ENCODE results near the gene PITRM1. TPM values are rescaled to one million over a fixed set of nuclear protein-coding genes. Genes with fewer than 3 reads are reported as not detected.

The PITRM1 gene
- polyA plus RNA-seq, 1 donor: 57.9 TPM

GRCh38 chr10:3167611-3168330 lies 4.8 kb downstream of the PITRM1 start:
- no peak for DNase-seq
- H3K4me1 ChIP-seq (ENCODE audit: control insufficient read depth, insufficient read depth, low read length): no peaks in the 10 kb centered on the region
- no CpG with 5 or more reads among the region's 21 CpGs for WGBS (ENCODE audit: insufficient coverage, low lambda C conversion rate)
- H3K27ac ChIP-seq (ENCODE audit: low read length): no peak overlapping the region
- H3K27me3 ChIP-seq (ENCODE audit: control insufficient read depth, insufficient read depth, low read length): no peaks in the 10 kb centered on the region
- no peak overlapping the region for H3K4me3 ChIP-seq (ENCODE audit: low read length)
- H3K9me3 ChIP-seq (ENCODE audit: control insufficient read depth, low read depth, low read length): no peaks in the 10 kb centered on the region
- peaks cover 68% of the 10 kb centered on the region for H3K36me3 ChIP-seq (ENCODE audit: control insufficient read depth, insufficient read depth, low read length)

- Histone ChIP-seq H3K27me3 (ENCODE audit: control insufficient read depth, insufficient read depth, low read length) (no peaks in the 10 kb centered on the region), H3K27ac (ENCODE audit: low read length) (no peak overlapping the region), H3K9me3 (ENCODE audit: control insufficient read depth, low read depth, low read length) (no peaks in the 10 kb centered on the region), H3K4me1 (ENCODE audit: control insufficient read depth, insufficient read depth, low read length) (no peaks in the 10 kb centered on the region), H3K36me3 (ENCODE audit: control insufficient read depth, insufficient read depth, low read length) (peaks cover 77% of the 10 kb centered on the region), H3K4me3 (ENCODE audit: low read length) (no peak overlapping the region)
- DNase-seq: no peak
- 100% methylated on average over 2 of the region's 10 CpGs for WGBS (ENCODE audit: insufficient coverage, low lambda C conversion rate)
These were observed 5.9 kb downstream of the PITRM1 start for GRCh38 chr10:3166496-3167290.

- Histone ChIP-seq H3K9me3 (ENCODE audit: control insufficient read depth, low read depth, low read length) (no peaks in the 10 kb centered on the region), H3K27ac (ENCODE audit: low read length) (no peak overlapping the region), H3K36me3 (ENCODE audit: control insufficient read depth, insufficient read depth, low read length) (peaks cover 82% of the 10 kb centered on the region), H3K4me3 (ENCODE audit: low read length) (no peak overlapping the region), H3K27me3 (ENCODE audit: control insufficient read depth, insufficient read depth, low read length) (no peaks in the 10 kb centered on the region), H3K4me1 (ENCODE audit: control insufficient read depth, insufficient read depth, low read length) (no peaks in the 10 kb centered on the region)
- no peak for DNase-seq
- 61% methylated on average over 5 of the region's 9 CpGs for WGBS (ENCODE audit: insufficient coverage, low lambda C conversion rate)
These were observed 7.4 kb downstream of the PITRM1 start for GRCh38 chr10:3165196-3165595.

GRCh38 chr10:3163879-3164278 lies 8.7 kb downstream of the PITRM1 start:
- Histone ChIP-seq H3K36me3 (ENCODE audit: control insufficient read depth, insufficient read depth, low read length) (peaks cover 84% of the 10 kb centered on the region), H3K9me3 (ENCODE audit: control insufficient read depth, low read depth, low read length) (no peaks in the 10 kb centered on the region), H3K27ac (ENCODE audit: low read length) (no peak overlapping the region), H3K4me3 (ENCODE audit: low read length) (no peak overlapping the region), H3K4me1 (ENCODE audit: control insufficient read depth, insufficient read depth, low read length) (no peaks in the 10 kb centered on the region), H3K27me3 (ENCODE audit: control insufficient read depth, insufficient read depth, low read length) (no peaks in the 10 kb centered on the region)
- no peak for DNase-seq
- 100% methylated on average over 2 of the region's 9 CpGs for WGBS (ENCODE audit: insufficient coverage, low lambda C conversion rate)

GRCh38 chr10:3162533-3162932 lies 10.0 kb downstream of the PITRM1 start:
- DNase-seq: no peak
- WGBS (ENCODE audit: insufficient coverage, low lambda C conversion rate): no CpG with 5 or more reads among the region's 9 CpGs
- Histone ChIP-seq H3K36me3 (ENCODE audit: control insufficient read depth, insufficient read depth, low read length) (peaks cover 84% of the 10 kb centered on the region), H3K27me3 (ENCODE audit: control insufficient read depth, insufficient read depth, low read length) (no peaks in the 10 kb centered on the region), H3K9me3 (ENCODE audit: control insufficient read depth, low read depth, low read length) (no peaks in the 10 kb centered on the region), H3K4me3 (ENCODE audit: low read length) (no peak overlapping the region), H3K27ac (ENCODE audit: low read length) (no peak overlapping the region), H3K4me1 (ENCODE audit: control insufficient read depth, insufficient read depth, low read length) (no peaks in the 10 kb centered on the region)

GRCh38 chr10:3159152-3159551 lies 13.4 kb downstream of the PITRM1 start:
- H3K27ac ChIP-seq (ENCODE audit: low read length): no peak overlapping the region
- H3K27me3 ChIP-seq (ENCODE audit: control insufficient read depth, insufficient read depth, low read length): no peaks in the 10 kb centered on the region
- 90% methylated on average over 2 of the region's 10 CpGs for WGBS (ENCODE audit: insufficient coverage, low lambda C conversion rate)
- H3K9me3 ChIP-seq (ENCODE audit: control insufficient read depth, low read depth, low read length): no peaks in the 10 kb centered on the region
- no peak for DNase-seq
- no peaks in the 10 kb centered on the region for H3K4me1 ChIP-seq (ENCODE audit: control insufficient read depth, insufficient read depth, low read length)
- H3K36me3 ChIP-seq (ENCODE audit: control insufficient read depth, insufficient read depth, low read length): peaks cover 75% of the 10 kb centered on the region
- H3K4me3 ChIP-seq (ENCODE audit: low read length): no peak overlapping the region

- Histone ChIP-seq H3K9me3 (ENCODE audit: control insufficient read depth, low read depth, low read length) (no peaks in the 10 kb centered on the region), H3K36me3 (ENCODE audit: control insufficient read depth, insufficient read depth, low read length) (peaks cover 86% of the 10 kb centered on the region), H3K4me3 (ENCODE audit: low read length) (no peak overlapping the region), H3K4me1 (ENCODE audit: control insufficient read depth, insufficient read depth, low read length) (no peaks in the 10 kb centered on the region), H3K27me3 (ENCODE audit: control insufficient read depth, insufficient read depth, low read length) (no peaks in the 10 kb centered on the region), H3K27ac (ENCODE audit: low read length) (no peak overlapping the region)
- no peak for DNase-seq
- 93% methylated on average over 3 of the region's 10 CpGs for WGBS (ENCODE audit: insufficient coverage, low lambda C conversion rate)
These were observed 17.9 kb downstream of the PITRM1 start for GRCh38 chr10:3154666-3155065.

GRCh38 chr10:3152566-3152935 lies 20.0 kb downstream of the PITRM1 start:
- peaks cover 84% of the 10 kb centered on the region for H3K36me3 ChIP-seq (ENCODE audit: control insufficient read depth, insufficient read depth, low read length)
- no peaks in the 10 kb centered on the region for H3K4me1 ChIP-seq (ENCODE audit: control insufficient read depth, insufficient read depth, low read length)
- H3K27ac ChIP-seq (ENCODE audit: low read length): no peak overlapping the region
- H3K4me3 ChIP-seq (ENCODE audit: low read length): no peak overlapping the region
- WGBS (ENCODE audit: insufficient coverage, low lambda C conversion rate): no CpG with 5 or more reads among the region's 9 CpGs
- no peaks in the 10 kb centered on the region for H3K27me3 ChIP-seq (ENCODE audit: control insufficient read depth, insufficient read depth, low read length)
- no peaks in the 10 kb centered on the region for H3K9me3 ChIP-seq (ENCODE audit: control insufficient read depth, low read depth, low read length)
- DNase-seq: no peak

- Histone ChIP-seq H3K9me3 (ENCODE audit: control insufficient read depth, low read depth, low read length) (no peaks in the 10 kb centered on the region), H3K36me3 (ENCODE audit: control insufficient read depth, insufficient read depth, low read length) (peaks cover 85% of the 10 kb centered on the region), H3K4me3 (ENCODE audit: low read length) (no peak overlapping the region)
These were observed 20.6 kb downstream of the PITRM1 start for GRCh38 chr10:3151889-3152565.

GRCh38 chr10:3150961-3151360 lies 21.6 kb downstream of the PITRM1 start:
- DNase-seq: no peak
- H3K4me3 ChIP-seq (ENCODE audit: low read length): no peak overlapping the region
- no peak overlapping the region for H3K27ac ChIP-seq (ENCODE audit: low read length)
- WGBS (ENCODE audit: insufficient coverage, low lambda C conversion rate): 80% methylated on average over 1 of the region's 14 CpGs
- H3K9me3 ChIP-seq (ENCODE audit: control insufficient read depth, low read depth, low read length): no peaks in the 10 kb centered on the region
- H3K27me3 ChIP-seq (ENCODE audit: control insufficient read depth, insufficient read depth, low read length): no peaks in the 10 kb centered on the region
- peaks cover 86% of the 10 kb centered on the region for H3K36me3 ChIP-seq (ENCODE audit: control insufficient read depth, insufficient read depth, low read length)
- no peaks in the 10 kb centered on the region for H3K4me1 ChIP-seq (ENCODE audit: control insufficient read depth, insufficient read depth, low read length)

More at GRCh38 chr10:3151889-3152565, 20.6 kb downstream of the PITRM1 start:
- no peaks in the 10 kb centered on the region for H3K27me3 ChIP-seq (ENCODE audit: control insufficient read depth, insufficient read depth, low read length)
- no peak overlapping the region for H3K27ac ChIP-seq (ENCODE audit: low read length)
- H3K4me1 ChIP-seq (ENCODE audit: control insufficient read depth, insufficient read depth, low read length): no peaks in the 10 kb centered on the region
- no CpG with 5 or more reads among the region's 13 CpGs for WGBS (ENCODE audit: insufficient coverage, low lambda C conversion rate)
- no peak for DNase-seq

Data from large intestine (tissue), 3 donors.